B cell (primary cell): ENCODE measurements around the gene MSH5.

Experiments
- EZH2 ChIP-seq: IDR thresholded peaks from 2 replicates; pipeline ENCODE4 v1.6.1; 2012; ENCODE audit warnings: borderline replicate concordance, low read depth, mild to moderate bottlenecking, moderate library complexity, low read length; ENCODE audit not compliant: insufficient read depth, poor library complexity, severe bottlenecking
- TF ChIP-seq, protein P1 (sequence below): fragments of 200-600 bp; IDR thresholded peaks from one replicate; pipeline ENCODE4 v1.8.0; 2022; ENCODE audit warnings: antibody characterized with exemption, mild to moderate bottlenecking

DNA sequence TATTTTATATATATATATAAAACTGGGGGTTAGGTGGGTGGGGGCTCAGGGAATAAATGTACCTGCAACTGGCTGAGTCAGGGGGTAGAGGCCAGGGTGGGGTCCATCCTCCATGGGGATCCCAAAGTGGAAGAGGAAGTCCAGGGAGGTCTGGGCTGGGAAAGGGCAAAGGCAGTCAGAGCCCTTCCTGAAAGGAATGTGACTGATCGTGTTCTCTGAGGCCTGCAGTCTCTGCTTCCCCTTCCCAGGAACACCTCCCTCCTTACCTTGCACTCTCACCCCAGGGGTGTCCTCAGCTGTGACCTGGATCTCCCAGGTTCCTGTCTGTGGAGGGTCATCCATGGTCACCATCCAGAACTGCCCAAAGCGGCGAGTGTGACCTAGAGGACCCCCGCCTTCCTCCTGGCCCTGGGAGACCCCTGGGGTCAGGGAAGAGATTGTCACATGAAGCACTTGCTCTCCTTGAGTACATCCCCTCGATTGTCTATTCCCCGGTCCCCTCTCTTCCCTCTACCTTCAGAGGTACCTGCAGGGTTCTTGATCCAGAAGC is 27.4 kb downstream of the MSH5 start:
- TF ChIP-seq, protein P1, sequence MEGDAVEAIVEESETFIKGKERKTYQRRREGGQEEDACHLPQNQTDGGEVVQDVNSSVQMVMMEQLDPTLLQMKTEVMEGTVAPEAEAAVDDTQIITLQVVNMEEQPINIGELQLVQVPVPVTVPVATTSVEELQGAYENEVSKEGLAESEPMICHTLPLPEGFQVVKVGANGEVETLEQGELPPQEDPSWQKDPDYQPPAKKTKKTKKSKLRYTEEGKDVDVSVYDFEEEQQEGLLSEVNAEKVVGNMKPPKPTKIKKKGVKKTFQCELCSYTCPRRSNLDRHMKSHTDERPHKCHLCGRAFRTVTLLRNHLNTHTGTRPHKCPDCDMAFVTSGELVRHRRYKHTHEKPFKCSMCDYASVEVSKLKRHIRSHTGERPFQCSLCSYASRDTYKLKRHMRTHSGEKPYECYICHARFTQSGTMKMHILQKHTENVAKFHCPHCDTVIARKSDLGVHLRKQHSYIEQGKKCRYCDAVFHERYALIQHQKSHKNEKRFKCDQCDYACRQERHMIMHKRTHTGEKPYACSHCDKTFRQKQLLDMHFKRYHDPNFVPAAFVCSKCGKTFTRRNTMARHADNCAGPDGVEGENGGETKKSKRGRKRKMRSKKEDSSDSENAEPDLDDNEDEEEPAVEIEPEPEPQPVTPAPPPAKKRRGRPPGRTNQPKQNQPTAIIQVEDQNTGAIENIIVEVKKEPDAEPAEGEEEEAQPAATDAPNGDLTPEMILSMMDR = no peak
- no peak for TF ChIP-seq EZH2
